MCF 10A (cell line): ENCODE results near the gene RNASEL. TPM values are rescaled to one million over a fixed set of nuclear protein-coding genes. Genes with fewer than 3 reads are reported as not detected.

Experiments used
- Bru-seq: library from RNA; stranded (reverse); fragments of 400-500 nt; gene quantifications from one replicate; lab custom pipeline; 2021; lab: Mats Ljungman, UMichigan
- BruChase-seq, 2 experiments: library from RNA; stranded (reverse); fragments of 400-500 nt; gene quantifications; one replicate each; lab custom pipeline; 2021; lab: Mats Ljungman, UMichigan
- BruUV-seq: library from RNA; stranded (reverse); fragments of 400-500 nt; replicated peaks from 2 replicates; lab custom pipeline; 2021; lab: Mats Ljungman, UMichigan
- CTCF ChIA-PET: fragments of 300-600 bp; sonication (Branson Sonifier 250); formaldehyde crosslinking; extraction: SDS; loops from one replicate; lab custom pipeline; 2021; ENCODE audit warnings: antibody characterized with exemption, inconsistent platforms; lab: Yijun Ruan, JAX
- POLR2A ChIA-PET: fragments of 300-600, 350-650 bp; sonication (Branson Sonifier 250); formaldehyde crosslinking; extraction: SDS; loops from one replicate; lab custom pipeline; 2020; ENCODE audit warnings: antibody characterized with exemption, inconsistent platforms; lab: Yijun Ruan, JAX
- DNase-seq: peaks from one replicate; pipeline ENCODE4 v3.0.0-alpha.2; 2018; ENCODE audit not compliant: unreplicated experiment
- H3K27ac Mint-ChIP-seq: one replicate; pipeline ENCODE4 v1.8.0; 2022; ENCODE audit warnings: mild to moderate bottlenecking, low read depth, mixed read lengths; ENCODE audit not compliant: unreplicated experiment
- H3K27me3 Mint-ChIP-seq: one replicate; pipeline ENCODE4 v1.8.0; 2022; ENCODE audit warnings: mixed read lengths; ENCODE audit not compliant: insufficient read depth, unreplicated experiment
- H3K36me3 Mint-ChIP-seq: one replicate; pipeline ENCODE4 v1.8.0; 2022; ENCODE audit warnings: mild to moderate bottlenecking, moderate library complexity, mixed read lengths; ENCODE audit not compliant: insufficient read depth, unreplicated experiment
- H3K4me1 Mint-ChIP-seq: one replicate; pipeline ENCODE4 v1.8.0; 2022; ENCODE audit warnings: mixed read lengths; ENCODE audit not compliant: insufficient read depth, unreplicated experiment
- H3K4me3 Mint-ChIP-seq: one replicate; pipeline ENCODE4 v1.8.0; 2022; ENCODE audit warnings: mild to moderate bottlenecking, moderate library complexity, mixed read lengths; ENCODE audit not compliant: unreplicated experiment
- H3K9me3 Mint-ChIP-seq: one replicate; pipeline ENCODE4 v1.8.0; 2022; ENCODE audit warnings: mixed read lengths; ENCODE audit not compliant: unreplicated experiment
- CTCF ChIP-seq: fragments of 200-600 bp; IDR thresholded peaks from one replicate; pipeline ENCODE4 v1.8.0; 2022; ENCODE audit warnings: antibody characterized with exemption, mild to moderate bottlenecking; ENCODE audit not compliant: unreplicated experiment
- intact Hi-C: fragments of 100-400 bp; cut with micrococcal nuclease; formaldehyde crosslinking; loops from 2 replicates; pipeline ENCODE4 v1.14.1; 2022
- long read RNA-seq: library from polyadenylated mRNA; stranded (forward); transcript quantifications from one replicate; pipeline ENCODE4 v2.0.0, GENCODE V29; 2022
- total RNA-seq: library from RNA; stranded (reverse); gene quantifications from 2 replicates; pipeline ENCODE4 v1.2.3, GENCODE V29; 2022

RNASEL gene
- total RNA-seq (4.2 and 8.0 TPM in 2 replicates), Bru-seq, nascent RNA (percentile 59 among the genes with signal in this experiment), BruChase-seq, experiment 1, labeled RNA remaining after a 6-hour chase (percentile 64 among the genes with signal in this experiment), BruChase-seq, experiment 2, labeled RNA remaining after a 2-hour chase (percentile 73 among the genes with signal in this experiment)
- long read RNA-seq, full-length matches to known transcripts = 26 of 33 reads
- long read RNA-seq, partial matches to known transcripts = 7 of 33 reads
- long read RNA-seq, other reads (novel, unspliced or antisense) = 0 of 33 reads

GRCh38 chr1:182588500-182589396 is at the start of gene RNASEL:
RNASEL (minus strand) TSS chr1:182589256; CDS start chr1:182586806, 2,450 bp downstream.
- H3K4me1 Mint-ChIP-seq = peaks cover 5% of the 10 kb centered on the region
- H3K4me3 Mint-ChIP-seq = peak within 1 kb of the TSS; percentile 84
- no peaks in the 10 kb centered on the region for H3K27me3 Mint-ChIP-seq
- no peaks in the 10 kb centered on the region for H3K9me3 Mint-ChIP-seq
- peaks cover 7% of the 10 kb centered on the region for H3K36me3 Mint-ChIP-seq
- DNase-seq = peak; percentile 85
- ChIA-PET CTCF (interaction anchor here (0.5 to 23.4 kb wide), 19 partner anchors 8 to 508 kb away, joined by 3 to 991 read pairs (median 5); partner anchors contain the start of genes NPL and RGS16), POLR2A (interaction anchor here (0.6 to 2.4 kb wide), 44 partner anchors 9 to 1161 kb away, joined by 3 to 17 read pairs (median 4); partner anchors contain the start of gene RGS16)
- BruUV-seq = no TSS peak
- peak within 1 kb of the TSS; percentile 93 for H3K27ac Mint-ChIP-seq
- intact Hi-C loops = loop anchor here (2.0 kb wide), 1 partner anchor 192 kb away; no protein-coding TSS in a partner anchor
- TF ChIP-seq CTCF = no peak

- H3K27me3 Mint-ChIP-seq = no peaks in the 10 kb centered on the region
- no peak for TF ChIP-seq CTCF
- H3K27ac Mint-ChIP-seq = no peak overlapping the region
- CTCF ChIA-PET = interaction anchor here (0.6 to 1.0 kb wide), 4 partner anchors 37 to 1005 kb away, joined by 3 to 4 read pairs (median 3); no protein-coding TSS in a partner anchor
- intact Hi-C loops = no loop called here
- no peaks in the 10 kb centered on the region for H3K9me3 Mint-ChIP-seq
- H3K4me1 Mint-ChIP-seq = no peaks in the 10 kb centered on the region
- no peak overlapping the region for H3K4me3 Mint-ChIP-seq
- POLR2A ChIA-PET = no interaction called here
- DNase-seq = no peak
- no TSS peak for BruUV-seq
- H3K36me3 Mint-ChIP-seq = no peaks in the 10 kb centered on the region
These were observed 48.7 kb upstream of the RNASEL start for GRCh38 chr1:182637769-182638168.

GRCh38 chr1:182635871-182636270 is 46.8 kb upstream of the RNASEL start:
- H3K4me1 Mint-ChIP-seq = peaks cover 4% of the 10 kb centered on the region
- no peaks in the 10 kb centered on the region for H3K9me3 Mint-ChIP-seq
- no peak overlapping the region for H3K4me3 Mint-ChIP-seq
- intact Hi-C loops = no loop called here
- no peaks in the 10 kb centered on the region for H3K27me3 Mint-ChIP-seq
- ChIA-PET CTCF (no interaction called here), POLR2A (interaction anchor here (1.1 kb wide), 1 partner anchor 25 kb away, joined by 4 read pairs; no protein-coding TSS in a partner anchor)
- H3K36me3 Mint-ChIP-seq = no peaks in the 10 kb centered on the region
- TF ChIP-seq CTCF = no peak
- H3K27ac Mint-ChIP-seq = no peak overlapping the region
- BruUV-seq = no TSS peak
- no peak for DNase-seq
